HCT116 (cell line): ENCODE data around the gene IP6K3. TPM values are rescaled to one million over a fixed set of nuclear protein-coding genes. Genes with fewer than 3 reads are reported as not detected.

Experiments
- ATAC-seq: fragments of 200-7000 bp; cut with Tn5 transposase; 2 replicates; pipeline ENCODE4 v1.9.1; 2020; ENCODE audit warnings: mild to moderate bottlenecking, moderate library complexity
- BruUV-seq: library from RNA; stranded (reverse); fragments of 400-500 nt; replicated peaks from 2 replicates; lab custom pipeline; 2021; lab: Mats Ljungman, UMichigan
- CTCF ChIA-PET: fragments of 300-600 bp; sonication (Branson Sonifier 250); formaldehyde crosslinking; loops from one replicate; lab custom pipeline; 2021; ENCODE audit warnings: antibody characterized with exemption; lab: Charles Lee
- POLR2A ChIA-PET: fragments of 300-600, 350-600 bp; sonication (Branson Sonifier 250); formaldehyde crosslinking; loops from one replicate; lab custom pipeline; 2021; ENCODE audit warnings: antibody characterized with exemption; lab: Charles Lee
- RAD21 ChIA-PET, 2 experiments: fragments of 300-600 bp; sonication (Branson Sonifier 250); formaldehyde crosslinking; loops; one replicate each; lab custom pipeline; 2023; ENCODE audit warnings: low total read pairs in 2 of 2; ENCODE audit not compliant: uncharacterized antibody in 2 of 2, unreplicated experiment in 2 of 2, low non-redundant PET in 1 of 2; lab: Charles Lee
- DNase-seq: peaks from one replicate; pipeline ENCODE4 v3.0.0-alpha.2; 2010; ENCODE audit warnings: low read depth, low spot score
- H2AFZ ChIP-seq: fragments of 200-600 bp; shearing (Covaris generic), sonication (generic); 2 replicates; pipeline ENCODE4 v1.6.1; 2017; ENCODE audit warnings: low read depth, mixed run types, mixed read lengths, antibody characterized with exemption, low read length; ENCODE audit not compliant: poor library complexity, severe bottlenecking
- H3K27ac ChIP-seq: 2 replicates; pipeline ENCODE4 v1.5.1; 2012; ENCODE audit warnings: low read depth, low read length
- H3K27me3 ChIP-seq: fragments of 200-600 bp; sonication (generic); 2 replicates; pipeline ENCODE4 v1.6.1; 2016; ENCODE audit warnings: mixed run types, low read length, mixed read lengths; ENCODE audit not compliant: insufficient read depth
- H3K36me3 ChIP-seq, 2 experiments: fragments of 200-500 bp in 1 of 2; fragments of 200-600 bp in 1 of 2; sonication (Bioruptor generic) in 1 of 2; sonication (generic) in 1 of 2; 2 replicates each; pipeline versions ENCODE4 v1.5.1 to v1.6.1; 2014 to 2016; ENCODE audit warnings: low read length in 2 of 2, inconsistent platforms in 1 of 2, mixed read lengths in 1 of 2, mixed run types in 1 of 2; ENCODE audit not compliant: insufficient read depth in 2 of 2, control insufficient read depth in 1 of 2
- H3K4me1 ChIP-seq, 2 experiments: fragments of 200-600 bp in 1 of 2; sonication (generic) in 1 of 2; 2 replicates each; pipeline versions ENCODE4 v1.5.1 to v1.6.1; 2012 to 2017; ENCODE audit warnings: low read length in 2 of 2, inconsistent platforms in 1 of 2, mild to moderate bottlenecking in 1 of 2, mixed read lengths in 1 of 2, mixed run types in 1 of 2, moderate library complexity in 1 of 2; ENCODE audit not compliant: insufficient read depth in 2 of 2, control insufficient read depth in 1 of 2
- H3K4me2 ChIP-seq: fragments of 200-600 bp; sonication (generic); 2 replicates; pipeline ENCODE4 v1.6.1; 2017; ENCODE audit warnings: mixed run types, low read length, mixed read lengths
- H3K4me3 ChIP-seq, 2 experiments: fragments of 200-600 bp in 1 of 2; sonication (generic) in 1 of 2; replicated peaks in 1 of 2; 2 replicates each; pipeline ENCODE4 v1.5.1; 2011 to 2016; ENCODE audit warnings: low read length in 2 of 2, control low read depth in 1 of 2, low read depth in 1 of 2, mild to moderate bottlenecking in 1 of 2, mixed read lengths in 1 of 2, mixed run types in 1 of 2
- H3K79me2 ChIP-seq: fragments of 200-600 bp; sonication (generic); 2 replicates; pipeline ENCODE4 v1.6.1; 2017; ENCODE audit warnings: mild to moderate bottlenecking, mixed run types, low read length, moderate library complexity, mixed read lengths; ENCODE audit not compliant: insufficient read depth
- H3K9ac ChIP-seq: fragments of 200-600 bp; sonication (generic); 2 replicates; pipeline ENCODE4 v1.6.1; 2016; ENCODE audit warnings: low read length, mixed read lengths
- H3K9me2 ChIP-seq: fragments of 200-600 bp; sonication (generic), shearing (Covaris generic); 2 replicates; pipeline ENCODE4 v1.6.1; 2017; ENCODE audit warnings: mixed run types, mild to moderate bottlenecking, moderate library complexity; ENCODE audit not compliant: insufficient read depth
- H3K9me3 ChIP-seq, 2 experiments: fragments of 200-500 bp in 1 of 2; fragments of 200-600 bp in 1 of 2; sonication (Bioruptor generic) in 1 of 2; sonication (generic) in 1 of 2; 2 replicates each; pipeline ENCODE4 v1.6.1; 2014 to 2017; ENCODE audit warnings: low read length in 2 of 2, mixed read lengths in 2 of 2, inconsistent platforms in 1 of 2, low read depth in 1 of 2, mild to moderate bottlenecking in 1 of 2, mixed run types in 1 of 2, moderate library complexity in 1 of 2; ENCODE audit not compliant: control insufficient read depth in 1 of 2, insufficient read depth in 1 of 2
- H4K20me1 ChIP-seq: fragments of 200-600 bp; sonication (generic), shearing (Covaris generic); 2 replicates; pipeline ENCODE4 v1.6.1; 2017; ENCODE audit warnings: mixed run types, mild to moderate bottlenecking, moderate library complexity; ENCODE audit not compliant: insufficient read depth
- ATF3 ChIP-seq: IDR thresholded peaks from 2 replicates; pipeline ENCODE4 v1.6.1; 2012
- CBX3 ChIP-seq: IDR thresholded peaks from 2 replicates; pipeline ENCODE4 v1.6.1; 2012; ENCODE audit warnings: low read depth
- CEBPB ChIP-seq: IDR thresholded peaks from 2 replicates; pipeline ENCODE4 v1.6.1; 2012; ENCODE audit warnings: low read depth
- EGR1 ChIP-seq: IDR thresholded peaks from 2 replicates; pipeline ENCODE4 v1.6.1; 2012; ENCODE audit warnings: low read depth
- ELF1 ChIP-seq: IDR thresholded peaks from 2 replicates; pipeline ENCODE4 v1.6.1; 2012; ENCODE audit warnings: low read depth, borderline replicate concordance
- EZH2 ChIP-seq: fragments of 200-600 bp; sonication (generic); IDR thresholded peaks from 2 replicates; pipeline ENCODE4 v1.6.1; 2017; ENCODE audit warnings: antibody characterized with exemption, mixed run types
- FOSL1 ChIP-seq: IDR thresholded peaks from 2 replicates; pipeline ENCODE4 v1.6.1; 2012; ENCODE audit warnings: low read depth
- JUND ChIP-seq: IDR thresholded peaks from 2 replicates; pipeline ENCODE4 v1.6.1; 2012
- POLR2AphosphoS5 ChIP-seq: IDR thresholded peaks from 2 replicates; pipeline ENCODE4 v1.6.1; 2011; ENCODE audit warnings: mild to moderate bottlenecking, low read depth, low read length, moderate library complexity
- RAD21 ChIP-seq: IDR thresholded peaks from 2 replicates; pipeline ENCODE4 v1.6.1; 2012; ENCODE audit warnings: low read depth, mild to moderate bottlenecking
- SP1 ChIP-seq: IDR thresholded peaks from 2 replicates; pipeline ENCODE4 v1.6.1; 2012; ENCODE audit warnings: low read depth
- SRF ChIP-seq: IDR thresholded peaks from 2 replicates; pipeline ENCODE4 v1.6.1; 2012; ENCODE audit warnings: low read depth
- YY1 ChIP-seq: IDR thresholded peaks from 2 replicates; pipeline ENCODE4 v1.6.1; 2011; ENCODE audit warnings: low read length, low read depth, moderate library complexity, mild to moderate bottlenecking; ENCODE audit not compliant: insufficient replicate concordance; ENCODE audit errors: extremely low read depth
- ZBTB33 ChIP-seq: IDR thresholded peaks from 2 replicates; pipeline ENCODE4 v1.6.1; 2011; ENCODE audit warnings: mild to moderate bottlenecking, low read length, moderate library complexity; ENCODE audit not compliant: insufficient replicate concordance; ENCODE audit errors: extremely low read depth
- ZFX ChIP-seq: fragments of 450-650 bp; IDR thresholded peaks from 2 replicates; pipeline ENCODE4 v1.6.1; 2017
- intact Hi-C: fragments of 100-400 bp; cut with micrococcal nuclease; formaldehyde crosslinking; loops from 2 replicates; pipeline ENCODE4 v1.10.0; 2022
- total RNA-seq: library from RNA; stranded (reverse); gene quantifications from one replicate; pipeline ENCODE4 v1.2.1, GENCODE V29; 2021; ENCODE audit not compliant: unreplicated experiment
- TF ChIP-seq, protein P1 (sequence below): IDR thresholded peaks from 2 replicates; pipeline ENCODE4 v1.6.1; 2012

IP6K3 gene
- total RNA-seq, 1 experiment from 2014 or later, result not detected

- intact Hi-C loops, result no loop called here
- ChIA-PET RAD21 (no interaction called here), POLR2A (no interaction called here), CTCF (no interaction called here)
- no peak for TF ChIP-seq ELF1
- no peak for TF ChIP-seq YY1
- TF ChIP-seq ZBTB33, result no peak
- no peak for TF ChIP-seq ATF3
- TF ChIP-seq RAD21, result no peak
- no peak for TF ChIP-seq POLR2AphosphoS5
- no peak for TF ChIP-seq SRF
- TF ChIP-seq JUND, result no peak
- TF ChIP-seq ZFX, result no peak
- no peak for TF ChIP-seq SP1
- TF ChIP-seq, protein P1, sequence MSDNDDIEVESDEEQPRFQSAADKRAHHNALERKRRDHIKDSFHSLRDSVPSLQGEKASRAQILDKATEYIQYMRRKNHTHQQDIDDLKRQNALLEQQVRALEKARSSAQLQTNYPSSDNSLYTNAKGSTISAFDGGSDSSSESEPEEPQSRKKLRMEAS, result no peak
- no peak for TF ChIP-seq CBX3
- TF ChIP-seq EZH2, result no peak
- no peak for TF ChIP-seq CEBPB
- no peak for TF ChIP-seq EGR1
- TF ChIP-seq FOSL1, result no peak
- Histone ChIP-seq H3K9me3 (no peaks in the 10 kb centered on the region), H3K9ac (no peak overlapping the region), H3K27me3 (no peaks in the 10 kb centered on the region), H3K4me1 (no peaks in the 10 kb centered on the region), H4K20me1 (no peaks in the 10 kb centered on the region), H2AFZ (no peak overlapping the region), H3K9me2 (no peaks in the 10 kb centered on the region), H3K27ac (no peak overlapping the region), H3K4me3 (no peak overlapping the region), H3K36me3 (peaks cover 22 to 71% of the 10 kb centered on the region in 2 experiments), H3K4me2 (no peak overlapping the region), H3K79me2 (no peaks in the 10 kb centered on the region)
- no peak for DNase-seq
- no TSS peak for BruUV-seq
- ATAC-seq, result no peak
Measured at GRCh38 chr6:33686225-33686924, 60.3 kb downstream of the IP6K3 start.
